NCI-H446 treated with DMSO at 0.1 percent for 48 hours (cell line): ENCODE measurements around the gene CA5B.
"Not testable (repeated sequence)": the region's sequence is repeated elsewhere in the genome, so short reads cannot be mapped to it uniquely, and the experiment has no call there.

Experiments used
- DNase-seq: peaks from one replicate; lab custom pipeline; 2025; lab: John Stamatoyannopoulos, UW

The CA5B gene

GRCh38 chrX:15737959-15738902, at the start of gene CA5B:
Gene CA5B (plus strand): TSS chrX:15738270. CDS start chrX:15750024, 11,754 bp downstream.
- DNase-seq = no peak

- DNase-seq = no peak
These were observed 43.1 kb upstream of the CA5B start for GRCh38 chrX:15694941-15695451.

GRCh38 chrX:15696516-15696915, 41.6 kb upstream of the CA5B start:
- DNase-seq = no peak

- no peak for DNase-seq
These were observed 35.3 kb upstream of the CA5B start for GRCh38 chrX:15702488-15703371.

- not testable (repeated sequence) for DNase-seq
These were observed 34.3 kb upstream of the CA5B start for GRCh38 chrX:15703809-15704208.

- DNase-seq = not testable (repeated sequence)
These were observed 33.8 kb upstream of the CA5B start for GRCh38 chrX:15704273-15704672.

- peak; percentile 87 for DNase-seq
These were observed 23.5 kb upstream of the CA5B start for GRCh38 chrX:15714529-15714928.

GRCh38 chrX:15718283-15718970, 19.6 kb upstream of the CA5B start:
- DNase-seq = no peak

- no peak for DNase-seq
These were observed 18.6 kb upstream of the CA5B start for GRCh38 chrX:15719324-15719968.

- DNase-seq = no peak
These were observed 16.2 kb upstream of the CA5B start for GRCh38 chrX:15721911-15722310.

GRCh38 chrX:15723887-15724517, 14.1 kb upstream of the CA5B start:
- no peak for DNase-seq

- no peak for DNase-seq
These were observed 13.2 kb upstream of the CA5B start for GRCh38 chrX:15724911-15725310.

GRCh38 chrX:15731368-15731767, 6.7 kb upstream of the CA5B start:
- DNase-seq = not testable (repeated sequence)

GRCh38 chrX:15737190-15737958, 696 bp upstream of the CA5B start:
- no peak for DNase-seq

GRCh38 chrX:15739886-15740285, 1.8 kb downstream of the CA5B start:
- no peak for DNase-seq

- DNase-seq = no peak
These were observed 6.3 kb downstream of the CA5B start for GRCh38 chrX:15744181-15744867.

- no peak for DNase-seq
These were observed 7.1 kb downstream of the CA5B start for GRCh38 chrX:15745179-15745578.

GRCh38 chrX:15746651-15747050, 8.6 kb downstream of the CA5B start:
- not testable (repeated sequence) for DNase-seq

- no peak for DNase-seq
These were observed 9.6 kb downstream of the CA5B start for GRCh38 chrX:15747626-15748173.
